OCI-M1 (cell line): Measurements from ENCODE around the gene OSCAR.

Source experiments
- DNase-seq: peaks from one replicate; lab custom pipeline; 2025; lab: John Stamatoyannopoulos, UW

The OSCAR gene

GRCh38 chr19:54094426-54095000 is 6.1 kb downstream of the OSCAR start:
- no peak for DNase-seq

GRCh38 chr19:54084410-54084809 is 16.2 kb downstream of the OSCAR start:
- no peak for DNase-seq

- no peak for DNase-seq
These were observed 19.6 kb downstream of the OSCAR start, which contains the start of gene TARM1 for GRCh38 chr19:54081032-54081431. TSS of gene TARM1 (minus strand) at chr19:54081365. CDS start at chr19:54081340, 25 bp downstream.

GRCh38 chr19:54077334-54077733 is 23.3 kb downstream of the OSCAR start:
- peak; percentile 62 for DNase-seq

GRCh38 chr19:54074851-54075250 is 25.8 kb downstream of the OSCAR start:
- DNase-seq, result no peak

GRCh38 chr19:54073829-54074228 is 26.8 kb downstream of the OSCAR start:
- DNase-seq, result no peak

- peak; percentile 25 for DNase-seq
These were observed 31.1 kb downstream of the OSCAR start for GRCh38 chr19:54069470-54069869.

- no peak for DNase-seq
These were observed 37.1 kb downstream of the OSCAR start, which contains the start of gene VSTM1 for GRCh38 chr19:54063350-54064116. TSS of gene VSTM1 (minus strand) at chr19:54063897. CDS start at chr19:54063777, 120 bp downstream.

- DNase-seq, result no peak
These were observed 38.0 kb downstream of the OSCAR start for GRCh38 chr19:54062643-54063042.

- no peak for DNase-seq
These were observed 53.0 kb downstream of the OSCAR start for GRCh38 chr19:54047616-54048015.

- no peak for DNase-seq
These were observed 54.8 kb downstream of the OSCAR start for GRCh38 chr19:54045771-54046170.
